MCF 10A (cell line): Measurements from ENCODE around the gene CAPNS1. TPM values are rescaled to one million over a fixed set of nuclear protein-coding genes. Genes with fewer than 3 reads are reported as not detected.

Source experiments
- BruUV-seq: library from RNA; stranded (reverse); fragments of 400-500 nt; replicated peaks from 2 replicates; lab custom pipeline; 2021; lab: Mats Ljungman, UMichigan
- CTCF ChIA-PET: fragments of 300-600 bp; sonication (Branson Sonifier 250); formaldehyde crosslinking; extraction: SDS; loops from one replicate; lab custom pipeline; 2021; ENCODE audit warnings: antibody characterized with exemption, inconsistent platforms; lab: Yijun Ruan, JAX
- POLR2A ChIA-PET: fragments of 300-600, 350-650 bp; sonication (Branson Sonifier 250); formaldehyde crosslinking; extraction: SDS; loops from one replicate; lab custom pipeline; 2020; ENCODE audit warnings: antibody characterized with exemption, inconsistent platforms; lab: Yijun Ruan, JAX
- DNase-seq: peaks from one replicate; pipeline ENCODE4 v3.0.0-alpha.2; 2018; ENCODE audit not compliant: unreplicated experiment
- H3K27ac Mint-ChIP-seq: one replicate; pipeline ENCODE4 v1.8.0; 2022; ENCODE audit warnings: mild to moderate bottlenecking, low read depth, mixed read lengths; ENCODE audit not compliant: unreplicated experiment
- H3K27me3 Mint-ChIP-seq: one replicate; pipeline ENCODE4 v1.8.0; 2022; ENCODE audit warnings: mixed read lengths; ENCODE audit not compliant: insufficient read depth, unreplicated experiment
- H3K36me3 Mint-ChIP-seq: one replicate; pipeline ENCODE4 v1.8.0; 2022; ENCODE audit warnings: mild to moderate bottlenecking, moderate library complexity, mixed read lengths; ENCODE audit not compliant: insufficient read depth, unreplicated experiment
- H3K4me1 Mint-ChIP-seq: one replicate; pipeline ENCODE4 v1.8.0; 2022; ENCODE audit warnings: mixed read lengths; ENCODE audit not compliant: insufficient read depth, unreplicated experiment
- H3K4me3 Mint-ChIP-seq: one replicate; pipeline ENCODE4 v1.8.0; 2022; ENCODE audit warnings: mild to moderate bottlenecking, moderate library complexity, mixed read lengths; ENCODE audit not compliant: unreplicated experiment
- H3K9me3 Mint-ChIP-seq: one replicate; pipeline ENCODE4 v1.8.0; 2022; ENCODE audit warnings: mixed read lengths; ENCODE audit not compliant: unreplicated experiment
- intact Hi-C: fragments of 100-400 bp; cut with micrococcal nuclease; formaldehyde crosslinking; loops from 2 replicates; pipeline ENCODE4 v1.14.1; 2022
- total RNA-seq: library from RNA; stranded (reverse); gene quantifications from 2 replicates; pipeline ENCODE4 v1.2.3, GENCODE V29; 2022
- TF ChIP-seq, protein P1 (sequence below): fragments of 200-600 bp; IDR thresholded peaks from one replicate; pipeline ENCODE4 v1.8.0; 2022; ENCODE audit warnings: antibody characterized with exemption, mild to moderate bottlenecking; ENCODE audit not compliant: unreplicated experiment

The CAPNS1 gene
- total RNA-seq, 1 experiment from 2014 or later: 666 TPM

DNA sequence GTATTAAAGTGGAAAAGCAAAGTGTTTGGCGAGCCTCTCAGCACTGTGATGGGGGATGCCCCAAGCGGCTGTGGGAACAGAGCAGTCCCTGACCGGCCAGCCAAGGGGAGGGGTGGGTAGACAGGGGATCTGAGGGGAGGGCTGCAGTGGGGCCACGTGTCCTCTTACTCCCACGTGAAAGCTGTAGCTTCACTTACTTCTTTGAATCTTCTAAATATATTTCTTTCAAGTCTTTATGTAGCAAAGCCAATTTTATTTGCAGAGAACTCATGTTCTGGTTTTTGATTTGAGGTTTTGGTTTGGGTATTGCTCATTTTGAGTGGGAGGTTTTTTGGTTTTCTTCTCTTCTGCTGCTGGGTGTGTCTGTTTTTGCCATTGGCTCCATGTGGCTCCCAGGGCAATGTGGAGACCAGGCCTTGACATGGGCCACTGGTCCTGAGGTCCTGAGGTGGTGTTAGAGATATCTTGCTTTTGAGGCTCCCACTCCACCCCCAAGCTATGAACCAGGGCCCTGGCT lies 46.7 kb upstream of the CAPNS1 start:
- no peaks in the 10 kb centered on the region for H3K4me1 Mint-ChIP-seq
- POLR2A ChIA-PET: interaction anchor here (0.6 kb wide), 1 partner anchor 393 kb away, joined by 3 read pairs; no protein-coding TSS in a partner anchor
- no peaks in the 10 kb centered on the region for H3K9me3 Mint-ChIP-seq
- TF ChIP-seq, protein P1, sequence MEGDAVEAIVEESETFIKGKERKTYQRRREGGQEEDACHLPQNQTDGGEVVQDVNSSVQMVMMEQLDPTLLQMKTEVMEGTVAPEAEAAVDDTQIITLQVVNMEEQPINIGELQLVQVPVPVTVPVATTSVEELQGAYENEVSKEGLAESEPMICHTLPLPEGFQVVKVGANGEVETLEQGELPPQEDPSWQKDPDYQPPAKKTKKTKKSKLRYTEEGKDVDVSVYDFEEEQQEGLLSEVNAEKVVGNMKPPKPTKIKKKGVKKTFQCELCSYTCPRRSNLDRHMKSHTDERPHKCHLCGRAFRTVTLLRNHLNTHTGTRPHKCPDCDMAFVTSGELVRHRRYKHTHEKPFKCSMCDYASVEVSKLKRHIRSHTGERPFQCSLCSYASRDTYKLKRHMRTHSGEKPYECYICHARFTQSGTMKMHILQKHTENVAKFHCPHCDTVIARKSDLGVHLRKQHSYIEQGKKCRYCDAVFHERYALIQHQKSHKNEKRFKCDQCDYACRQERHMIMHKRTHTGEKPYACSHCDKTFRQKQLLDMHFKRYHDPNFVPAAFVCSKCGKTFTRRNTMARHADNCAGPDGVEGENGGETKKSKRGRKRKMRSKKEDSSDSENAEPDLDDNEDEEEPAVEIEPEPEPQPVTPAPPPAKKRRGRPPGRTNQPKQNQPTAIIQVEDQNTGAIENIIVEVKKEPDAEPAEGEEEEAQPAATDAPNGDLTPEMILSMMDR: no peak
- no peak for DNase-seq
- H3K27me3 Mint-ChIP-seq: no peaks in the 10 kb centered on the region
- intact Hi-C loops: no loop called here
- CTCF ChIA-PET: no interaction called here
- peaks cover 20% of the 10 kb centered on the region for H3K36me3 Mint-ChIP-seq
- no TSS peak for BruUV-seq
- H3K4me3 Mint-ChIP-seq: no peak overlapping the region
- H3K27ac Mint-ChIP-seq: no peak overlapping the region

GRCh38 chr19:36093687-36094086 lies 46.2 kb upstream of the CAPNS1 start:
- Mint-ChIP-seq H3K9me3 (no peaks in the 10 kb centered on the region), H3K27ac (no peak overlapping the region), H3K4me3 (no peak overlapping the region), H3K27me3 (no peaks in the 10 kb centered on the region), H3K4me1 (no peaks in the 10 kb centered on the region), H3K36me3 (peaks cover 20% of the 10 kb centered on the region)
- no TSS peak for BruUV-seq
- POLR2A ChIA-PET: interaction anchor here (0.6 kb wide), 1 partner anchor 393 kb away, joined by 3 read pairs; no protein-coding TSS in a partner anchor
- intact Hi-C loops: no loop called here
- no peak for DNase-seq
- TF ChIP-seq, protein P1: no peak
- CTCF ChIA-PET: no interaction called here

- no peaks in the 10 kb centered on the region for H3K4me1 Mint-ChIP-seq
- TF ChIP-seq, protein P1: no peak
- DNase-seq: no peak
- H3K27ac Mint-ChIP-seq: no peak overlapping the region
- no peaks in the 10 kb centered on the region for H3K27me3 Mint-ChIP-seq
- ChIA-PET CTCF (no interaction called here), POLR2A (interaction anchor here (0.8 kb wide), 1 partner anchor 10 kb away, joined by 3 read pairs; no protein-coding TSS in a partner anchor)
- H3K4me3 Mint-ChIP-seq: no peak overlapping the region
- intact Hi-C loops: no loop called here
- peaks cover 20% of the 10 kb centered on the region for H3K36me3 Mint-ChIP-seq
- H3K9me3 Mint-ChIP-seq: no peaks in the 10 kb centered on the region
- no TSS peak for BruUV-seq
Measured at GRCh38 chr19:36097036-36097435, 42.8 kb upstream of the CAPNS1 start.

GRCh38 chr19:36099166-36099785 lies 40.6 kb upstream of the CAPNS1 start:
- Mint-ChIP-seq H3K4me1 (no peaks in the 10 kb centered on the region), H3K4me3 (no peak overlapping the region), H3K27me3 (no peaks in the 10 kb centered on the region), H3K36me3 (peaks cover 24% of the 10 kb centered on the region), H3K9me3 (no peaks in the 10 kb centered on the region), H3K27ac (no peak overlapping the region)
- POLR2A ChIA-PET: no interaction called here
- CTCF ChIA-PET: interaction anchor here (0.6 kb wide), 1 partner anchor 363 kb away, joined by 3 read pairs; no protein-coding TSS in a partner anchor
- BruUV-seq: no TSS peak
- TF ChIP-seq, protein P1: no peak
- DNase-seq: no peak
- intact Hi-C loops: no loop called here
